ENCODE measurements around the gene SLC2A11.

GRCh38 chr22:23840026-23840425 lies 17.6 kb upstream of the SLC2A11 start:
- TF ChIP-seq, protein P1, sequence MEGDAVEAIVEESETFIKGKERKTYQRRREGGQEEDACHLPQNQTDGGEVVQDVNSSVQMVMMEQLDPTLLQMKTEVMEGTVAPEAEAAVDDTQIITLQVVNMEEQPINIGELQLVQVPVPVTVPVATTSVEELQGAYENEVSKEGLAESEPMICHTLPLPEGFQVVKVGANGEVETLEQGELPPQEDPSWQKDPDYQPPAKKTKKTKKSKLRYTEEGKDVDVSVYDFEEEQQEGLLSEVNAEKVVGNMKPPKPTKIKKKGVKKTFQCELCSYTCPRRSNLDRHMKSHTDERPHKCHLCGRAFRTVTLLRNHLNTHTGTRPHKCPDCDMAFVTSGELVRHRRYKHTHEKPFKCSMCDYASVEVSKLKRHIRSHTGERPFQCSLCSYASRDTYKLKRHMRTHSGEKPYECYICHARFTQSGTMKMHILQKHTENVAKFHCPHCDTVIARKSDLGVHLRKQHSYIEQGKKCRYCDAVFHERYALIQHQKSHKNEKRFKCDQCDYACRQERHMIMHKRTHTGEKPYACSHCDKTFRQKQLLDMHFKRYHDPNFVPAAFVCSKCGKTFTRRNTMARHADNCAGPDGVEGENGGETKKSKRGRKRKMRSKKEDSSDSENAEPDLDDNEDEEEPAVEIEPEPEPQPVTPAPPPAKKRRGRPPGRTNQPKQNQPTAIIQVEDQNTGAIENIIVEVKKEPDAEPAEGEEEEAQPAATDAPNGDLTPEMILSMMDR (IDR thresholded peaks at IDR 0.05) = no peak
- no peak for TF ChIP-seq POLR2A (IDR thresholded peaks at IDR 0.05)

All from adrenal gland (tissue), 5 donors.